ENCODE data around the gene CAPN12.

The CAPN12 gene

GRCh38 chr19:38700902-38701454 is 43.3 kb downstream of the CAPN12 start:
- peaks cover 59% of the 10 kb centered on the region for H3K79me2 ChIP-seq (ENCODE audit: control insufficient read depth, insufficient read depth, low read length, unreplicated experiment)
- no peak overlapping the region for H3K27ac ChIP-seq (ENCODE audit: low read depth, low read length)
- H3K36me3 ChIP-seq (ENCODE audit: insufficient read depth, low read length): 0 out of 2 replicates have a peak, but pooled peaks cover 2% of the 10 kb centered on the region
- no peaks in the 10 kb centered on the region for H3K27me3 ChIP-seq (ENCODE audit: insufficient read depth, low read length)
- H3K4me3 ChIP-seq (ENCODE audit: low read depth, low read length): no peak overlapping the region
- H2AFZ ChIP-seq (ENCODE audit: low read length, unreplicated experiment): no peak overlapping the region
- no peaks in the 10 kb centered on the region for H3K4me1 ChIP-seq (ENCODE audit: control insufficient read depth, insufficient read depth, low read length, unreplicated experiment)

- Histone ChIP-seq H3K36me3 (ENCODE audit: insufficient read depth, low read length) (0 out of 2 replicates have a peak, but pooled peaks cover under 1% of the 10 kb centered on the region), H3K79me2 (ENCODE audit: control insufficient read depth, insufficient read depth, low read length, unreplicated experiment) (peaks cover 65% of the 10 kb centered on the region), H3K27ac (ENCODE audit: low read depth, low read length) (no peak overlapping the region), H2AFZ (ENCODE audit: low read length, unreplicated experiment) (no peak overlapping the region), H3K27me3 (ENCODE audit: insufficient read depth, low read length) (no peaks in the 10 kb centered on the region), H3K4me1 (ENCODE audit: control insufficient read depth, insufficient read depth, low read length, unreplicated experiment) (no peaks in the 10 kb centered on the region), H3K4me3 (ENCODE audit: low read depth, low read length) (no peak overlapping the region)
Observed at GRCh38 chr19:38700350-38700901, 43.8 kb downstream of the CAPN12 start.

- Histone ChIP-seq H3K27me3 (ENCODE audit: insufficient read depth, low read length) (no peaks in the 10 kb centered on the region), H3K27ac (ENCODE audit: low read depth, low read length) (no peak overlapping the region), H3K79me2 (ENCODE audit: control insufficient read depth, insufficient read depth, low read length, unreplicated experiment) (peaks cover 71% of the 10 kb centered on the region), H3K4me1 (ENCODE audit: control insufficient read depth, insufficient read depth, low read length, unreplicated experiment) (no peaks in the 10 kb centered on the region), H3K36me3 (ENCODE audit: insufficient read depth, low read length) (no peaks in the 10 kb centered on the region), H2AFZ (ENCODE audit: low read length, unreplicated experiment) (no peak overlapping the region), H3K4me3 (ENCODE audit: low read depth, low read length) (no peak overlapping the region)
Observed at GRCh38 chr19:38699647-38700349, 44.5 kb downstream of the CAPN12 start.

GRCh38 chr19:38699027-38699346 is 45.3 kb downstream of the CAPN12 start:
- Histone ChIP-seq H3K27ac (ENCODE audit: low read depth, low read length) (no peak overlapping the region), H3K36me3 (ENCODE audit: insufficient read depth, low read length) (no peaks in the 10 kb centered on the region), H3K79me2 (ENCODE audit: control insufficient read depth, insufficient read depth, low read length, unreplicated experiment) (peaks cover 72% of the 10 kb centered on the region), H3K4me3 (ENCODE audit: low read depth, low read length) (no peak overlapping the region), H2AFZ (ENCODE audit: low read length, unreplicated experiment) (no peak overlapping the region), H3K27me3 (ENCODE audit: insufficient read depth, low read length) (no peaks in the 10 kb centered on the region), H3K4me1 (ENCODE audit: control insufficient read depth, insufficient read depth, low read length, unreplicated experiment) (peaks cover 2% of the 10 kb centered on the region)

DNA sequence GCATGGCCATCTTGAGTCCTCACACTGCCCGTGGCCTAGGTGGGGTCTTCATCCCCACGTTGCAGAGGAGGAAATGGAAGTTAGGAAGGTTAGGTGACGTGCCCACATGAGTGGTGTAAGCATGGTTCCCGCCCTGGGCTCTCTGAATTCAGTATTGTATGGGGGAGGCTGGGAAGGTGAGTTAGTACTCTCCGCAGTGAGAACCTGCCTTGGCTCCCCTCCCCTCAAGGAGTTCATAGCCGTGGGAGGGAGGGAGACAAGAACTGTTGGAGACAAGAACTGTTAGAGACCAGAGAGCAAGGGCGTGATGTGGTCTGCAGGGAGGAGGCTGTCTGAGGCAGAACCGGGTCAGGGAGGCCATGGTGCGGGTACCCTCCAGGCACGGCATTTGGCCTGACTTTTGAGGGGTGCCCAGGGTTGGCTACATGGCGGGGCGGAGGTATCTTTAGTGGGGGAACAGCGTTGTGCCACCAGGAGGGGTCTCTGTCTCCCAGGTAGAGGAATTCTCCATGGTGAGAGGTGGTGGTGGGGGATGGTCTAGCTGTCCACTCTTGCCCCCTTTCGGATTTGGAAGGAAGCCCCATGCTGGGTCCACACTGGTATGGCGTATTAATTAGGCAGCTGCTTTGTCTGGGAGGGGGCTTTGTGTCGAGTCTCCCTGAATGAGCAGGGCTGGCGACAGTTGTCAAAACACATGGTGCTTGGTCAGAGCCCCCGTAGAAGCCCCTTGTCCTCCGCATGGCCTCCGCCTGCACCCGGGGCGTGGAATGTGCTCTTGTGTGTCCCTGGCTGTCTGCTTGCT is 45.8 kb downstream of the CAPN12 start:
- no peaks in the 10 kb centered on the region for H3K36me3 ChIP-seq (ENCODE audit: insufficient read depth, low read length)

GRCh38 chr19:38697641-38698071 is 46.6 kb downstream of the CAPN12 start:
- H3K27ac ChIP-seq (ENCODE audit: low read depth, low read length): no peak overlapping the region
- peaks cover 82% of the 10 kb centered on the region for H3K79me2 ChIP-seq (ENCODE audit: control insufficient read depth, insufficient read depth, low read length, unreplicated experiment)
- H3K4me3 ChIP-seq (ENCODE audit: low read depth, low read length): no peak overlapping the region
- H3K27me3 ChIP-seq (ENCODE audit: insufficient read depth, low read length): no peaks in the 10 kb centered on the region
- H2AFZ ChIP-seq (ENCODE audit: low read length, unreplicated experiment): no peak overlapping the region
- peaks cover 16% of the 10 kb centered on the region for H3K4me1 ChIP-seq (ENCODE audit: control insufficient read depth, insufficient read depth, low read length, unreplicated experiment)
- H3K36me3 ChIP-seq (ENCODE audit: insufficient read depth, low read length): no peaks in the 10 kb centered on the region

More for the DNA sequence above, 45.8 kb downstream of the CAPN12 start:
- Histone ChIP-seq H3K4me3 (ENCODE audit: low read depth, low read length) (no peak overlapping the region), H3K4me1 (ENCODE audit: control insufficient read depth, insufficient read depth, low read length, unreplicated experiment) (peaks cover 8% of the 10 kb centered on the region), H3K27ac (ENCODE audit: low read depth, low read length) (no peak overlapping the region), H2AFZ (ENCODE audit: low read length, unreplicated experiment) (no peak overlapping the region), H3K79me2 (ENCODE audit: control insufficient read depth, insufficient read depth, low read length, unreplicated experiment) (peaks cover 76% of the 10 kb centered on the region), H3K27me3 (ENCODE audit: insufficient read depth, low read length) (no peaks in the 10 kb centered on the region)

- H3K27ac ChIP-seq (ENCODE audit: low read depth, low read length): no peak overlapping the region
- H3K4me1 ChIP-seq (ENCODE audit: control insufficient read depth, insufficient read depth, low read length, unreplicated experiment): peaks cover 20% of the 10 kb centered on the region
Observed at GRCh38 chr19:38697197-38697596, 47.1 kb downstream of the CAPN12 start.

GRCh38 chr19:38696729-38697055 is 47.6 kb downstream of the CAPN12 start:
- Histone ChIP-seq H2AFZ (ENCODE audit: low read length, unreplicated experiment) (no peak overlapping the region), H3K4me1 (ENCODE audit: control insufficient read depth, insufficient read depth, low read length, unreplicated experiment) (peaks cover 25% of the 10 kb centered on the region), H3K79me2 (ENCODE audit: control insufficient read depth, insufficient read depth, low read length, unreplicated experiment) (peaks cover 84% of the 10 kb centered on the region), H3K36me3 (ENCODE audit: insufficient read depth, low read length) (no peaks in the 10 kb centered on the region), H3K4me3 (ENCODE audit: low read depth, low read length) (no peak overlapping the region), H3K27me3 (ENCODE audit: insufficient read depth, low read length) (no peaks in the 10 kb centered on the region), H3K27ac (ENCODE audit: low read depth, low read length) (no peak overlapping the region)

More at GRCh38 chr19:38697197-38697596, 47.1 kb downstream of the CAPN12 start:
- H3K4me3 ChIP-seq (ENCODE audit: low read depth, low read length): no peak overlapping the region
- H2AFZ ChIP-seq (ENCODE audit: low read length, unreplicated experiment): no peak overlapping the region
- peaks cover 83% of the 10 kb centered on the region for H3K79me2 ChIP-seq (ENCODE audit: control insufficient read depth, insufficient read depth, low read length, unreplicated experiment)
- no peaks in the 10 kb centered on the region for H3K36me3 ChIP-seq (ENCODE audit: insufficient read depth, low read length)
- no peaks in the 10 kb centered on the region for H3K27me3 ChIP-seq (ENCODE audit: insufficient read depth, low read length)

DNA sequence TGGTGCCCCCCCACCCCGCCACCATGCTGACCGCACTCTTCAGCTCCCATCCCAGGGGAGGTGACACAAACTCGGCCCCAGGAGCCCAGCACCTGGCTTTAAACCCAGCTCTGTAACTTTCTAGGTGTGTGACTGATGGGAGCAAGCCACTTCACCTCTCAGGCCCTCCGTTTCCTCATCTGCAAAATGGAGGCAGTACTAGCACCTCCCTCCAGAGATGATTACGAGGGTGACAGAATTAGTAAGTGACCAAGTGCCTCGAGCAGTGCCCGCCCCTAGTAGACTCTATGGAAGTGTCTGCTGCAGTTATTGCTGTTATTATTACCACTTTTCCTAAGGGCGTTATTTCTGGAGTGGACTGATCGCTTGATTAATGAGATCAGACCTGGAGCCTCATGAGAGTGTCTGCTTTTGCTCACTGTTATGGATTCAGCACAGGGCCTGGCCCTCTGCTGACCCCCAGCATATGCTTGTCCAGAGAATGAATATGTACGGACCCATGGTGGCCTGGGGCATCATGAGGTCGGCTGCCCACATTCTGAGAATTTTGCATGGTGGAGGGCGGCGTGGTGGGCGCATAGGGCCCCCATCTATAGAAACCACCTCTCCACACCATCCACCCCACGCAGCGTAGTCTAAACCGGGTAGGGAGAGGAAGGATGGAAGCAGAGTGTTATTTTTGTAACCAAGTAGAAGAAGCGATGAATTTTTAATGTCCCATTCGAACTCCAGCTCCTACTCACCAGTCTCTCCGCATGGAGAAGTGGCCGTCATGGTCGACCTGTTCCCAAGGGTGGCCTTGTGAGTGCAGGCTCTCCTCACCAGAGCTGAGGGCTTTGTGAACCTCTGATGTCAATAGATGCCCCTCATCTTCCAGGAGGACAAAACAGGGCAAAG is 48.2 kb downstream of the CAPN12 start:
- Histone ChIP-seq H3K36me3 (ENCODE audit: insufficient read depth, low read length) (no peaks in the 10 kb centered on the region), H3K4me1 (ENCODE audit: control insufficient read depth, insufficient read depth, low read length, unreplicated experiment) (peaks cover 25% of the 10 kb centered on the region), H3K4me3 (ENCODE audit: low read depth, low read length) (no peak overlapping the region), H2AFZ (ENCODE audit: low read length, unreplicated experiment) (no peak overlapping the region), H3K27ac (ENCODE audit: low read depth, low read length) (no peak overlapping the region), H3K79me2 (ENCODE audit: control insufficient read depth, insufficient read depth, low read length, unreplicated experiment) (peaks cover 86% of the 10 kb centered on the region), H3K27me3 (ENCODE audit: insufficient read depth, low read length) (no peaks in the 10 kb centered on the region)

- Histone ChIP-seq H3K4me3 (ENCODE audit: low read depth, low read length) (no peak overlapping the region), H3K79me2 (ENCODE audit: control insufficient read depth, insufficient read depth, low read length, unreplicated experiment) (peaks cover 88% of the 10 kb centered on the region), H3K4me1 (ENCODE audit: control insufficient read depth, insufficient read depth, low read length, unreplicated experiment) (peaks cover 25% of the 10 kb centered on the region), H3K27me3 (ENCODE audit: insufficient read depth, low read length) (no peaks in the 10 kb centered on the region), H3K27ac (ENCODE audit: low read depth, low read length) (no peak overlapping the region), H3K36me3 (ENCODE audit: insufficient read depth, low read length) (no peaks in the 10 kb centered on the region), H2AFZ (ENCODE audit: low read length, unreplicated experiment) (no peak overlapping the region)
Observed at GRCh38 chr19:38695317-38695683, 49.0 kb downstream of the CAPN12 start.
